GM06990 (cell line): Measurements from ENCODE around the gene KLRC4.
"Not testable (repeated sequence)": the region's sequence is repeated elsewhere in the genome, so short reads cannot be mapped to it uniquely, and the experiment has no call there.

Experiments
- DNase-seq: peaks from one replicate; pipeline ENCODE4 v3.0.0-alpha.2; 2011; ENCODE audit not compliant: insufficient read length; ENCODE audit errors: extremely low read depth
- H3K27me3 ChIP-seq: replicated peaks from 2 replicates; pipeline ENCODE4 v1.6.0; 2011; ENCODE audit warnings: low read length; ENCODE audit not compliant: control insufficient read depth, insufficient read depth
- H3K36me3 ChIP-seq: 2 replicates; pipeline ENCODE4 v1.5.1; 2011; ENCODE audit warnings: low read length; ENCODE audit not compliant: control insufficient read depth, insufficient read depth
- H3K4me3 ChIP-seq: replicated peaks from 2 replicates; pipeline ENCODE4 v1.5.1; 2011; ENCODE audit warnings: low read depth, mild to moderate bottlenecking, control low read depth, low read length
- TF ChIP-seq, protein P1 (sequence below): IDR thresholded peaks from 2 replicates; pipeline ENCODE4 v1.5.1; 2011; ENCODE audit warnings: low read length, control low read depth, mild to moderate bottlenecking, inconsistent platforms; ENCODE audit not compliant: insufficient read depth, poor library complexity, severe bottlenecking

The KLRC4 gene

DNA sequence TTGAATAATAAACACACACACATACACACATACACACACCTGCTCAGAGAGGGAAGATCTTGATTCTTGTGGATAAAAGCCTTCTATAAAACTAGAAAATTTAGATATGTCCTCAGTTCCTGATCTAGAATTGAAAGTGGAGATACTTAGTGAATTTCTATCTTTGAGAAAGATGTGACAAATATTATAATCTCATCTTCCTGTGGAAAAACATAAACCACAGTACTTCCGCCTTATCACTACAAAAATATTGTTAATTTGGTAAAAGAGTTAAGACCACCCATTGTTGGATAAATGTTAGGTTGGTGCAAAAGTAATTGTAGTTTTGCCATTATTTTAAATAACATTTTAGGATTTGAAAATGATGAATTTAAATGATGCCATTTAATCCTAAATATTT is 19.7 kb downstream of the KLRC4 start, which contains the start of gene KLRK1:
Gene KLRK1 (minus strand): TSS at position 138 of the 400 bp plus-strand sequence. CDS start 1,231 bp downstream, outside the sequence.
- TF ChIP-seq, protein P1, sequence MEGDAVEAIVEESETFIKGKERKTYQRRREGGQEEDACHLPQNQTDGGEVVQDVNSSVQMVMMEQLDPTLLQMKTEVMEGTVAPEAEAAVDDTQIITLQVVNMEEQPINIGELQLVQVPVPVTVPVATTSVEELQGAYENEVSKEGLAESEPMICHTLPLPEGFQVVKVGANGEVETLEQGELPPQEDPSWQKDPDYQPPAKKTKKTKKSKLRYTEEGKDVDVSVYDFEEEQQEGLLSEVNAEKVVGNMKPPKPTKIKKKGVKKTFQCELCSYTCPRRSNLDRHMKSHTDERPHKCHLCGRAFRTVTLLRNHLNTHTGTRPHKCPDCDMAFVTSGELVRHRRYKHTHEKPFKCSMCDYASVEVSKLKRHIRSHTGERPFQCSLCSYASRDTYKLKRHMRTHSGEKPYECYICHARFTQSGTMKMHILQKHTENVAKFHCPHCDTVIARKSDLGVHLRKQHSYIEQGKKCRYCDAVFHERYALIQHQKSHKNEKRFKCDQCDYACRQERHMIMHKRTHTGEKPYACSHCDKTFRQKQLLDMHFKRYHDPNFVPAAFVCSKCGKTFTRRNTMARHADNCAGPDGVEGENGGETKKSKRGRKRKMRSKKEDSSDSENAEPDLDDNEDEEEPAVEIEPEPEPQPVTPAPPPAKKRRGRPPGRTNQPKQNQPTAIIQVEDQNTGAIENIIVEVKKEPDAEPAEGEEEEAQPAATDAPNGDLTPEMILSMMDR: no peak
- no peak within 1 kb of the TSS for H3K4me3 ChIP-seq
- H3K27me3 ChIP-seq: no peaks in the 10 kb centered on the region
- no peaks in the 10 kb centered on the region for H3K36me3 ChIP-seq
- DNase-seq: no peak

DNA sequence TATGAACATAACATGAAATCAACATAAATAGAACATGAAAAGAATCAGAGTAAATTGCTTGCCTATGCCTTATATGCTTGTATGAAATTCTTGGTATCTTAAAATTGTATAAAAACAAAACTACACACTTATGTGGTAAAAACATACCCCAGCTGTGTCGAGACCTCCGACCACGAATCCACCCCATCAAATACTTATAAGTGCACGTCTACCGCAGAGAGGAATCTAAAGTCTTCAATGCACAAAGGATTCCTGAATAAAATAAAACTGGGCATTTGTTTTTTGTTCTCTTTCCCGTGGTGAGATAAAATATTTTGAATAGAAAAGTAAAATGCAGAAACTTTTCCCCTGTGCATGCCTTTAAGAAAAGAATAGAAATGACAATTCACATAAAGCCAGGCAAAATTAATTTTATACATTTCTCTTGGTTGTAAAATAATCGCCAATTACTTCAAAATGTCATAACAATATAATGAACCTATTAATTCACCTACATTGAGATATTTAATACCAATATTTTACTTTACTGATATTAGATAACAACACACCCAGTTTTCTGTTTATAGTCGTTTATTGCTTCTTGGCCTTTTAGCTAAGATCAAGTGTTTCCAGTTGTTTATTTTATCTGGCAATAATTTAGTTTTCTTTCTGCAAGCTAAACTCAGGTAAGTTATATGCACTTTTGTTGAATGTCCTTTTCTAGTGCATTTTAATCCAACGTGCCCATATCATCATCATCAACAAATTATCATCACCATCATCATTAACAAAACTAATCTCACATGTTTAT is 20.7 kb downstream of the KLRC4 start:
- TF ChIP-seq, protein P1: no peak
- no peak for DNase-seq
- Histone ChIP-seq H3K4me3 (no peak overlapping the region), H3K36me3 (no peaks in the 10 kb centered on the region), H3K27me3 (no peaks in the 10 kb centered on the region)

DNA sequence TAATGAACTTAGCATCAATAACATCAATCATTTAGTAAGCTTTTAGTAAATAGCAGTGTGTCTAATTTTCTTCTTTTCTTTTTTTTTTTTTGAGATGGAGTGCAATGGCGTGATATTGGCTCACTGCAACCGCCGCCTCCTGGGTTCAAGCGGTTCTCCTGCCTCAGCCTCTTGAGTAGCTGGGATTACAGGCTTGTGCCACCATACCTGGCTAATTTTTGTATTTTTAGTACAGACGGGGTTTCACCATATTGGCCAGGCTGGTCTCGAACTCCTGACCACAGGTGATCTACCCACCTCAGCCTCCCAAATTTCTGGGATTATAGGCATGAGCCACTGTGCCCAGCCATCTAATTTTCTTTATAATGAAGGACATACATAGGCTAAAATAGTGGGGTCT is 22.1 kb downstream of the KLRC4 start:
- not testable (repeated sequence) for H3K36me3 ChIP-seq, H3K27me3 ChIP-seq, H3K4me3 ChIP-seq, DNase-seq

DNA sequence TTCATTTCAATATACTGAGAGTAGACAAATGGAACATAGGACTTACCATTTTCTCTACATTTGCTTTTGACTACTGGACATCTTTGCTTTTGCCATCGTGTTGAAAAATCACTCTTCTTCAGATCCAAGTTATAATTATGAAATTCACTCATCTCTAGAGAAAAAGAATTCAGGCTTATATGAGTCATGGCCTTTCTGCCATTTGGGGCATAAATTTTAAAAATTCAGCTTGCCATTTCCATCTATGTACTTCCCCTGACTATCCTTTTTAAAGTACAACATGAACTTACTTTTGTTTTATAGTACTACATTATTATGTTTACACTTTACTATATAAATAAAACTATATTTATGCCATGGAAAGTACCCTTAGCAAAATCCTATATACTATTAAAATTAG is 22.7 kb downstream of the KLRC4 start:
- Histone ChIP-seq H3K27me3 (no peaks in the 10 kb centered on the region), H3K36me3 (no peaks in the 10 kb centered on the region), H3K4me3 (no peak overlapping the region)
- DNase-seq: no peak
- TF ChIP-seq, protein P1: no peak

DNA sequence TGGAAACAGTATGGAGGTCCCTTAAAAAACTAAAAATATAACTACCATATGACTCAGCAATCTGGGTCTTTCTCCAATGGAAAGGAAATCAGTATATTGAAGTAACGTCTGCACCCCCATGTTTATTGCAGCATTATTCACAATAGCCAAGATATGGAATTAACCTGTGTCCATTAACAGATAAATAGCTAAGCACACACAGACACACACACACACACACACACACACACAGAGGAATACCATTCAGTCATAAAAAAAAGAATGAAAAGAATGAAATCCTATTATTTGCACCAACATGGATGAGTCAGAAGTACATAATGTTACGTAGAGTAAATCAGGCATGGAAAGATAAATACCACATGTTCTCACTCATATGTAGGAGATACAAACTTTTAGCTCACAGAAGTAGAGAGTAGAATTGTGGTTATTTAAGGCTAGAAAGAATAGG is 24.4 kb downstream of the KLRC4 start:
- Histone ChIP-seq H3K4me3 (no peak overlapping the region), H3K27me3 (no peaks in the 10 kb centered on the region), H3K36me3 (no peaks in the 10 kb centered on the region)
- no peak for DNase-seq
- TF ChIP-seq, protein P1: no peak

DNA sequence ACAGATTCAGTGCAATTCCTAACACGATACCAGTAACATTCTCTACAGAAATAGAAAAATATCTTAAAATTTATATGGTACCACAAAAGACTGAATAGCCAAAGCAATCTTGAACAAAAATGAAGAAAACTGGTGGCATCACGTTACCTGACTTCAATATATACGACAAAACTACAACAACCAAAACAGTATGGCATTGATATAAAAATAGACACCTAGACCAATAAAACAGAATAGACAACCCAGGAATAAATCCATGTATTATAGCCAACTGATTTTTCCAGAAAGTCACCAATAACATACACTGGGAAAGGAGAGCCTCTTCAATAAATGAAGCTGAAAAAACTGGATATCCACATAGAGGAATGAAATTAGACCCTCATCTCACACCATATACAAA is 25.4 kb downstream of the KLRC4 start:
- TF ChIP-seq, protein P1: no peak
- Histone ChIP-seq H3K36me3 (no peaks in the 10 kb centered on the region), H3K4me3 (no peak overlapping the region), H3K27me3 (no peaks in the 10 kb centered on the region)
- no peak for DNase-seq
